Measurements from ENCODE around the gene CAPN9.
"Not testable (repeated sequence)": the region's sequence is repeated elsewhere in the genome, so short reads cannot be mapped to it uniquely, and the experiment has no call there.

CAPN9 gene, protein sequence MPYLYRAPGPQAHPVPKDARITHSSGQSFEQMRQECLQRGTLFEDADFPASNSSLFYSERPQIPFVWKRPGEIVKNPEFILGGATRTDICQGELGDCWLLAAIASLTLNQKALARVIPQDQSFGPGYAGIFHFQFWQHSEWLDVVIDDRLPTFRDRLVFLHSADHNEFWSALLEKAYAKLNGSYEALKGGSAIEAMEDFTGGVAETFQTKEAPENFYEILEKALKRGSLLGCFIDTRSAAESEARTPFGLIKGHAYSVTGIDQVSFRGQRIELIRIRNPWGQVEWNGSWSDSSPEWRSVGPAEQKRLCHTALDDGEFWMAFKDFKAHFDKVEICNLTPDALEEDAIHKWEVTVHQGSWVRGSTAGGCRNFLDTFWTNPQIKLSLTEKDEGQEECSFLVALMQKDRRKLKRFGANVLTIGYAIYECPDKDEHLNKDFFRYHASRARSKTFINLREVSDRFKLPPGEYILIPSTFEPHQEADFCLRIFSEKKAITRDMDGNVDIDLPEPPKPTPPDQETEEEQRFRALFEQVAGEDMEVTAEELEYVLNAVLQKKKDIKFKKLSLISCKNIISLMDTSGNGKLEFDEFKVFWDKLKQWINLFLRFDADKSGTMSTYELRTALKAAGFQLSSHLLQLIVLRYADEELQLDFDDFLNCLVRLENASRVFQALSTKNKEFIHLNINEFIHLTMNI

DNA sequence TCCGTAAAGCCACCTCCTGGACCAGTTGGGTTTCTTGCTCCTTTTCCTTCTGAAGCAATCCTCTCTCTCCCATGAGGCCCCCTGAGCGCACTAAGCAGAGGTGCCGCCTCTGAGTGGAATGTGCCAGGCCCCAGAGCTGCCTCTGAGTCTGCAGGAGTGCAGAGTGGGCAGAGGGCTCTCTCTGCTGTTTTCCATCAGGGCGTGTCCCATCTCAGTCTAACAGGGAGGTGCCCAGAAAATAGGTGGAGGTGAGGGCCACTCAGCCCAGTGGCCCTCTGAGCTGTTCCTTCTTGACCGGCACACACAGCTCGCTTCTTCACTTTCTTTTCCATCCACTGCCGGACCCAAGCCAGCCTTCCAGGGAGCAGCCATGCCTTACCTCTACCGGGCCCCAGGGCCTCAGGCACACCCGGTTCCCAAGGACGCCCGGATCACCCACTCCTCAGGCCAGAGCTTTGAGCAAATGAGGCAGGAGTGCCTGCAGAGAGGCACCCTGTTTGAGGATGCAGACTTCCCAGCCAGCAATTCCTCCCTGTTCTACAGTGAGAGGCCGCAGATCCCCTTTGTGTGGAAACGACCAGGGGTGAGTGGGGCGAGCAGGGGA, at the start of gene CAPN9:
Gene CAPN9, plus strand, starts transcription at position 262 of the 604 bp plus-strand sequence. Its CDS starts 109 bp downstream, at position 371.
- Histone ChIP-seq H3K9me3 (ENCODE audit: control insufficient read depth, insufficient read depth, low read length) (no peaks in the 10 kb centered on the region), H3K9ac (ENCODE audit: low read depth, low read length) (no peak within 1 kb of the TSS), H3K4me1 (ENCODE audit: control insufficient read depth, insufficient read depth, low read length) (peaks cover 4% of the 10 kb centered on the region), H3K27me3 (ENCODE audit: control insufficient read depth, insufficient read depth, low read length) (no peaks in the 10 kb centered on the region), H3K4me3 (ENCODE audit: low read depth, low read length) (no peak within 1 kb of the TSS), H3K36me3 (ENCODE audit: control insufficient read depth, insufficient read depth, low read length) (no peaks in the 10 kb centered on the region)

- H3K4me3 ChIP-seq (ENCODE audit: low read depth, low read length) = no peak overlapping the region
- H3K27me3 ChIP-seq (ENCODE audit: control insufficient read depth, insufficient read depth, low read length) = no peaks in the 10 kb centered on the region
- H3K9me3 ChIP-seq (ENCODE audit: control insufficient read depth, insufficient read depth, low read length) = no peaks in the 10 kb centered on the region
- no peaks in the 10 kb centered on the region for H3K4me1 ChIP-seq (ENCODE audit: control insufficient read depth, insufficient read depth, low read length)
- H3K36me3 ChIP-seq (ENCODE audit: control insufficient read depth, insufficient read depth, low read length) = no peaks in the 10 kb centered on the region
- no peak overlapping the region for H3K9ac ChIP-seq (ENCODE audit: low read depth, low read length)
Measured at GRCh38 chr1:230698130-230698529, 49.1 kb upstream of the CAPN9 start.

DNA sequence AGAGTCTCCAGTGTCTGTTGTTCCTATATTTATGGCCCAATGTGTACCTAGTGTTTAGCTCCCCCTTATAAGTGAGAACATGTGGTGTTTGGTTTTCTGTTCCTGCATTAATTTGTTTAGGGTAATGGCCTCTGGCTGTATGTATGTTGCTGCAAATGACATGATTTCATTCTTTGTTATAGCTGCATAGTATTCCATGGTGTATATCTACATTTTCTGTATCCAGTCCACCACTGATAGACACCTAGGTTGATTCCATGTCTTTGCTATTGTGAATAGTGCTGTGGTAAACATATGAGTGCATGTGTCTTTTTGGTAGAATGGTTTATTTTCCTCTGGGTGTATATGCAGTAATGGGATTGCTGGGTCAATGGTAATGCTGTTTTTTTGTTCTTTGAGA, 48.2 kb upstream of the CAPN9 start:
- not testable (repeated sequence) for H3K27me3 ChIP-seq (ENCODE audit: control insufficient read depth, insufficient read depth, low read length)

DNA sequence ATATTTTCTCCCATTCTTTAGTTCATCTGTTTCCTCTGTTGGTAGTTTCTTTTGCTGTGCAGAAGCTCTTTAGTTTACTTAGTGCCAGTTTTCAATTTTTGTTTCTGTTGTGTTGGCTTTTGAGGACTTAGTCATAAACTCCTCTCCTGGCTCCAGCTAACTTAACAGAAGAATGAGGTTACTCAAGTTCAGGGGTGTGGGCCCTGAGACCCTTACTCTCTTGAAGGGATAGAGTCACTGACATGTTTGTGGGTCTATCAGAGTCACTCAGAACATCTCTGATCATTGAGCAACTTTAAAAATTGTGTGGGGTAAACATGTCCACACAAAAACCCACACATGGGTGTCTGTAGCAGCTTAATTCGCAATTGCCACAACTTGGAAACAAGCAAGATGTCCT, 47.5 kb upstream of the CAPN9 start:
- no peaks in the 10 kb centered on the region for H3K9me3 ChIP-seq (ENCODE audit: control insufficient read depth, insufficient read depth, low read length)
- no peaks in the 10 kb centered on the region for H3K27me3 ChIP-seq (ENCODE audit: control insufficient read depth, insufficient read depth, low read length)
- no peak overlapping the region for H3K9ac ChIP-seq (ENCODE audit: low read depth, low read length)
- no peaks in the 10 kb centered on the region for H3K36me3 ChIP-seq (ENCODE audit: control insufficient read depth, insufficient read depth, low read length)
- H3K4me3 ChIP-seq (ENCODE audit: low read depth, low read length) = no peak overlapping the region
- H3K4me1 ChIP-seq (ENCODE audit: control insufficient read depth, insufficient read depth, low read length) = no peaks in the 10 kb centered on the region

More for the DNA sequence above, 48.2 kb upstream of the CAPN9 start:
- not testable (repeated sequence) for H3K36me3 ChIP-seq (ENCODE audit: control insufficient read depth, insufficient read depth, low read length); H3K4me1 ChIP-seq (ENCODE audit: control insufficient read depth, insufficient read depth, low read length); H3K9ac ChIP-seq (ENCODE audit: low read depth, low read length); H3K4me3 ChIP-seq (ENCODE audit: low read depth, low read length); H3K9me3 ChIP-seq (ENCODE audit: control insufficient read depth, insufficient read depth, low read length)

DNA sequence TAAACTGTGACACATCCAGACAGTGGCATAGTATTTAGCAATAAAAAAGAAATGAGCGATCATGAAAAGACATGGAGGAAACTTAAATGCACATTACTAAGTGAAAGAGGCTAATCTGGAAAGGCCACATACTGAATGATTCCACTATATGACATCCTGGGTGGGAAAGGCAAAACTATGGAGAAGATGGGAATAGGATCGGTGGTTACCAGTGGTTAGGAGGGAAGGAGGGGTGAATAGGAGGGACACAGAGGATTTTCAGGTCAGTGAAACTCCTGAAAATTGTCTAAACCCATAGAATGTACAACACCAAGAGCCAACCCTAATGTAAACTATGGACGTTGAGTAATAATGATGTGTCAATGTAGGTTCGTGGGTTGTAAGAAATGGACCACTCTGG, 47.1 kb upstream of the CAPN9 start:
- Histone ChIP-seq H3K4me1 (ENCODE audit: control insufficient read depth, insufficient read depth, low read length) (no peaks in the 10 kb centered on the region), H3K4me3 (ENCODE audit: low read depth, low read length) (no peak overlapping the region), H3K9me3 (ENCODE audit: control insufficient read depth, insufficient read depth, low read length) (no peaks in the 10 kb centered on the region), H3K36me3 (ENCODE audit: control insufficient read depth, insufficient read depth, low read length) (no peaks in the 10 kb centered on the region), H3K9ac (ENCODE audit: low read depth, low read length) (no peak overlapping the region), H3K27me3 (ENCODE audit: control insufficient read depth, insufficient read depth, low read length) (no peaks in the 10 kb centered on the region)

DNA sequence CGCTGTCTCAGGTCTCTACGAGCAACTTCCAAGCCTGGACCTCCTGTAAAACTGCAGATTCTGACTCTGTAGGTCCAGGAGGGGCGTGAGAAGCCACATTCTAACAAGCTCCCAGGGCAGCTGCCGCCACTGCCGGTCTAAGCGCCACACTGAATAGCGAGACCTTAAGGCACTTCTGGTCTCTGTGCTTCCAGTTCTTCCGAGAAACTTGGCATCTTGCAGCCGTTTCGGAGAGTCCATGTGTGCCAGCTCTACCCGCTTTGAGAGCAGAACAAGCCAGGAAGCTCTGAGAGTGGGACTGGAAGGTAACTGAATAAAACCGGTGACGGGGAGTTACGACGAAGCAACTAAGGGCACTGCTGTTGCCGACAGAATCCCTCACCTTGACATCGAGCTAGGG, 45.8 kb upstream of the CAPN9 start:
- no peak overlapping the region for H3K9ac ChIP-seq (ENCODE audit: low read depth, low read length)
- no peak overlapping the region for H3K4me3 ChIP-seq (ENCODE audit: low read depth, low read length)
- no peaks in the 10 kb centered on the region for H3K4me1 ChIP-seq (ENCODE audit: control insufficient read depth, insufficient read depth, low read length)
- no peaks in the 10 kb centered on the region for H3K27me3 ChIP-seq (ENCODE audit: control insufficient read depth, insufficient read depth, low read length)
- H3K9me3 ChIP-seq (ENCODE audit: control insufficient read depth, insufficient read depth, low read length) = no peaks in the 10 kb centered on the region
- no peaks in the 10 kb centered on the region for H3K36me3 ChIP-seq (ENCODE audit: control insufficient read depth, insufficient read depth, low read length)

DNA sequence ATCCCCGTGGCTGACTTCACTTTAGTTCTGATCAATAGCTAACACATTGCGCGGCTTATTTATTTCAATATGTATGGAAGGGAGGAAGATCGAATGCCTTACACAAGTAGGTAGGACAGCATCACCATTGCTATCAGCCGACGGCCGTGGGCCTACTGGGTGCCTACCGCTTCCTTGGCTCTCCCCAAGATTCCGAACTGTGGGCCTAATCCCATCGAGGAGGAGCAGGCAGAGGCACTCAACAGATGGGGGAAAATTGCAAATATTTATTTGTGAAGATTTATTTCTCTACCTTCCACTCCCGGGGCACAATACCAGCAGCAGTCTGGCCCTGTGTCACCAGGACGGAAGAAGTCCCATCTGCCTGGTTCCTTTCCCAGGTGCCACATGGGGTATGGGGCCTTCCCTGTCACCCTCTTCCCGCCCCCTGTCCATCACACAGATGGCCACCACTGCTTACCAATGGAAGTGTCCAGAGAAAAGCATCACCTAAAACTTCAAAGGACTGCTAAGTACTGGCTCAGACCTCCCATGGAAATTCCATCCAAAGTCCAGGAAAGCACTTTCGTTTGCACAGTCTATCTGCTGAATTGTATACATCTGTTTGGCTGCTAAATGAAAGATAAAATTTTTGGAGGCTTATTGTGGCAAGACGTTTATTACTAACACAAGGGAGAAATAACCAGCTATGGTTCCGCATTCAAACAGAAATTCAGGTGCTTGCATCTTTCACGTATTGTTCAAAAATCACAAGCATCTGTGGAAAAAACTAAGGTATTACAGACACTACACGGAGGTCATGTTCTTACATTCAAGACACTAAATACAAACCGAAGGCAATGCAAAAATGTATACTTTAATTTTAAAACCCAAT, 45.1 kb upstream of the CAPN9 start:
- H3K27me3 ChIP-seq (ENCODE audit: control insufficient read depth, insufficient read depth, low read length) = no peaks in the 10 kb centered on the region
- H3K4me1 ChIP-seq (ENCODE audit: control insufficient read depth, insufficient read depth, low read length) = no peaks in the 10 kb centered on the region
- no peaks in the 10 kb centered on the region for H3K36me3 ChIP-seq (ENCODE audit: control insufficient read depth, insufficient read depth, low read length)
- no peaks in the 10 kb centered on the region for H3K9me3 ChIP-seq (ENCODE audit: control insufficient read depth, insufficient read depth, low read length)
- H3K4me3 ChIP-seq (ENCODE audit: low read depth, low read length) = no peak overlapping the region
- H3K9ac ChIP-seq (ENCODE audit: low read depth, low read length) = no peak overlapping the region

DNA sequence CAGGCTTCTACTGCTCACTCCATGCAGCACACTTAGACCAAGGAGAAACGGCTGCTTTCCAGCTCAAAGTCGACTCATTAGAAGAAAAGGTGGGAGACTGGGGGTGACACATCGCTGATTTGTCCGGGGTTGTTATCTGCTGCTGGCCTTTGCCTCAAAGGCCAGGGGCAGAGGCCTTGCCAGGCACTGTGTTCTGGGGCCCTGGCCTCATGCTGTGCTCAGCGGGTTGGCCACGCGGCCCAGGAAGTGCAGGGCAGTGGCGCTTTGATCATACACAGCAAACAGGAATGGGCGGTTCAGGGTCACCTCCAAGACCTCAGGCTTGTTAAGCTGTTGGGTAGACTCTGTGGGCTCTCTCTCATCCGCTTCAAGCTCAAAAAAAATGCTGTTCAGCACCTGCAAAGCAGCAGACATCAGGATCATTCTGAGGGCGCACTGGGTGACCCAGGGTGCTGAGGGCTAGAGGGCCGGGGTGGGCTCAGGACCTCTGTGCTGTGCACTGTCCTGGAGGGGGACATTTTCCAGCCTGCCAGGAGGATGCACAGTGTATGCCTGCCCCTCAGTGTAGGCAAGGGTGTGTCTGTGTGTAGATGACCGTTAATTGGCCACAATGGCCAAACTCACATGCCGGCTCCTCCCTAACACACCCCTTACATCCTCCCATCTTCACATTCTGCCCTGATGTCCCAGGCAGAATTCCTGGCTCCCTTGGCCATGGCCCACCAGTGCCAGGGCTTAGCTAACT, 44.1 kb upstream of the CAPN9 start:
- Histone ChIP-seq H3K9me3 (ENCODE audit: control insufficient read depth, insufficient read depth, low read length) (no peaks in the 10 kb centered on the region), H3K4me1 (ENCODE audit: control insufficient read depth, insufficient read depth, low read length) (no peaks in the 10 kb centered on the region), H3K9ac (ENCODE audit: low read depth, low read length) (no peak overlapping the region), H3K4me3 (ENCODE audit: low read depth, low read length) (no peak overlapping the region), H3K36me3 (ENCODE audit: control insufficient read depth, insufficient read depth, low read length) (no peaks in the 10 kb centered on the region), H3K27me3 (ENCODE audit: control insufficient read depth, insufficient read depth, low read length) (no peaks in the 10 kb centered on the region)

GRCh38 chr1:230703679-230704385, 43.4 kb upstream of the CAPN9 start:
- H3K36me3 ChIP-seq (ENCODE audit: control insufficient read depth, insufficient read depth, low read length) = no peaks in the 10 kb centered on the region
- no peaks in the 10 kb centered on the region for H3K9me3 ChIP-seq (ENCODE audit: control insufficient read depth, insufficient read depth, low read length)
- no peaks in the 10 kb centered on the region for H3K4me1 ChIP-seq (ENCODE audit: control insufficient read depth, insufficient read depth, low read length)
- H3K27me3 ChIP-seq (ENCODE audit: control insufficient read depth, insufficient read depth, low read length) = no peaks in the 10 kb centered on the region
- H3K9ac ChIP-seq (ENCODE audit: low read depth, low read length) = no peak overlapping the region
- H3K4me3 ChIP-seq (ENCODE audit: low read depth, low read length) = no peak overlapping the region

- Histone ChIP-seq H3K4me1 (ENCODE audit: control insufficient read depth, insufficient read depth, low read length) (no peaks in the 10 kb centered on the region), H3K27me3 (ENCODE audit: control insufficient read depth, insufficient read depth, low read length) (no peaks in the 10 kb centered on the region), H3K4me3 (ENCODE audit: low read depth, low read length) (no peak overlapping the region), H3K9ac (ENCODE audit: low read depth, low read length) (no peak overlapping the region), H3K36me3 (ENCODE audit: control insufficient read depth, insufficient read depth, low read length) (no peaks in the 10 kb centered on the region), H3K9me3 (ENCODE audit: control insufficient read depth, insufficient read depth, low read length) (no peaks in the 10 kb centered on the region)
Measured at GRCh38 chr1:230704830-230705229, 42.4 kb upstream of the CAPN9 start.

Measured in iPS-15b (cell line).